OCI-M2 (cell line): ENCODE measurements around the gene RIPK1.
"Not testable (repeated sequence)": the region's sequence is repeated elsewhere in the genome, so short reads cannot be mapped to it uniquely, and the experiment has no call there.

Source experiments
- DNase-seq: peaks from one replicate; lab custom pipeline; 2025; ENCODE audit not compliant: unreplicated experiment; lab: John Stamatoyannopoulos, UW

RIPK1 gene

GRCh38 chr6:3133515-3133914 is 65.2 kb downstream of the RIPK1 start:
- DNase-seq: no peak

DNA sequence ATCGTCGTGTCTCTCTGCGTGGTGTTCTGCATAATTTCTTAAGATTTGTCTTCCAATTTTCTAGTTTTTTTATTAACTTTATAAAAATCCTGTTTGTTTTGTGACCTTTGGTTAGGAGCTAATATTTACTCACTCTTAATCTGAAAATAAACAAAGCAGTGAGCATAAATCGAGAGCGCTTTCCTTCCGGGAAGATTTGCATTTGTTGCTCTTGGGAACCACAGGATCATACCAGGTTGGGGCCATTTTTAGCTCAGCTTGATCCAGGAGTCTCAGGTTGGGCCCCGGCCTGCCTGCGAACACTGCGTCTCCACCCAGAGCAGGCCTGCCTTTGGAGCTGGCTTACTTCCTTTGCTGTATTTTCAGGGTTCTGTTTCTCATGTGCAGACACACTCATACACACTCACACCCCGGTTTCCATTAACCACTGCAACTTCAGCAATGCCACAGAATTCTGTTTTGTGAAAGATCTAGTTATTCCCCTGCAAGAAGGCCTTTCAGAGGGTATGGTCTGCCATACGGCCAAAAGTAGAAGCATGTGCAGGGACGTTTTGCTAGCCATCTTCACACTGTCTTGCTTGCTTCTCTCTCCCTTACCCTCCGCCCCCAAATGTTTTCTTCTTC is 67.5 kb downstream of the RIPK1 start:
- no peak for DNase-seq

GRCh38 chr6:3136292-3137011 is 68.2 kb downstream of the RIPK1 start:
- DNase-seq: no peak

DNA sequence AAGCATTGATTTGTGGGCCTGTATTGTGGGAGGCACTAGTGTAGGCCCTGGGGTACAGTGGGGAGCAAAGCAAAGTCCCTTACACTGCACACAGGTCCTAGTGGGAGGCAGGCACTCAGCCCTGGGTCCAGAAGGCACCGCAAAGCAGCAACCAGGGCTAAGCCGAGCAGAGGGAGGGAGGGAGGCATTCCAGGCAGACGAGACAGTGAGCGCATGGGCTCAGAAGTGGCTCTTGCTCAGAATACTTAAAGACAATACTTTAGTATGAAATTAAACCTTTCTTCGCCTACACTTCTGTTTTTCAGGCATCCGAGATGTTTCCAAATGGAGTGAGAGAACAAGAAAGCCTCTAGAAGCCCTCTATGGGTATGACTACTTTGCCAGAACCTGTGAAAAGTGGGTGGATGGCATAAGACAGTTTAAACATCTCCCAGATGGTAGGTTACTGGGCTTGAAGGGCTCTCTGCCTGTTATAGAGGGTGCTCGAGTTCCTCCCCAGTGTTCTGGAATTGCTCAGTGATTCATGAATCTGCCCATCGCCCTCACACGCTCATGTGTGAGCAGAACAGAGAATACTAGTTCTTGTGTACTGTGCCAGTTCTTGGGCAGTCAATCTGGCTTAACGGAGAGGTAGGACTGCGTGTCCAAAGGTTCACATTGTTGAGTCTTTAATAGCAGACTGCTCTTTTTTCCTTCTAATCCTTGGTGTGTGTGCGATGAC is 68.9 kb downstream of the RIPK1 start:
- no peak for DNase-seq

DNA sequence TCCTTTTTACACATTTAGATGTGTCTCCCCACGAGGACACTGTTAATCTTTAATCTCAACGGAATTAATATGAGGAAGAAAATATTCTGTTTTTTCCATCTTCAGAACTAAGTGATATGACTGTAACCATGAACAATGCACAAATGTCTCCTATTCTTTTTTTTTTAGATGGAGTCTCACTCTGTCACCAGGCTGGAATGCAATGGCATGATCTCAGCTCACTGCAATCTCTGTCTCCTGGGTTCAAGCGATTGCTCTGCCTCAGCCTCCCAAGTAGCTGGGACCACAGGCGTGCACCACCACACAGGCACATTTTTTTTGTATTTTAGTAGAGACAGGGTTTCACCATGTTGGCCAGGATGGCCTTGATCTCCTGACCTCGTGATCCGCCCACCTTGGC is 69.6 kb downstream of the RIPK1 start:
- DNase-seq: not testable (repeated sequence)

GRCh38 chr6:3138341-3138740 is 70.0 kb downstream of the RIPK1 start:
- DNase-seq: no peak

DNA sequence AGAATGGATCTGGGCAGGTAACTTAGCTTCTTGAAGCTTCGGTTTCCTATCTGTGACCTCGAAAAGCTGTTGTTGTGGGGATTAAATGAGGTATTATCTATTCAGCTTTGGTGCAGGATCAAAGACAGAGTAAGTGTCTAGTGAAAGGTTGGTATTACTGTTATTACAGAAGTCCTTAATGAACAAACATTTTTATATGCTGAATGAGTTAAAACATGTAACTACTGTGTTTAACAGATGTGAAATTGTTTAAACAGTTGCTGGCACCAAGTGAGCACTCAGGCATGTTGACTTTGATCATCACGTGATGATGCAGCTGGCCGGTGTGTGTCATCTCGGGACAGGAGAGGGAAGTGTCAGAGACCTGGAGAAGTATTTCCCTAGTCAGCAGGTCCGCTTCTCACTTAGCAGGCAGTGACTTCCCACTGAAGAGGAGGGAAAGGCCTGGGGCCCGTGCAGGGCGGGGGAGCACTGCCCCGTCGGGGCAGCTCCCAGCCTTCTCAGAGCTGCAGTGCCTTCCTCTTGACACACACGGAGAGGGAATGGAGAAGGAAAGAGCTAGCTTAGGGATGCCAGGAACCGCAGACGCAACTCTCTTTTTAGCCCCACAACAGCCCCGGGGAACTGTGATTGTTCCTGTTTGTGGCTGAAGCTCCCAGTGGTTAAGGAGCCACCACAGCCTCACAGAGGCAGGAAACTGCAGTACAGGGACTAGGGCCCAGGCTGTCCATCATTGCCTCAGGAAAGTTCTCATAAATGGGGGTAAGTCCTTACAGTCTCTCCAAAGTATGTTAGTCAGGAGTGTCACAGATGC is 71.0 kb downstream of the RIPK1 start:
- no peak for DNase-seq

DNA sequence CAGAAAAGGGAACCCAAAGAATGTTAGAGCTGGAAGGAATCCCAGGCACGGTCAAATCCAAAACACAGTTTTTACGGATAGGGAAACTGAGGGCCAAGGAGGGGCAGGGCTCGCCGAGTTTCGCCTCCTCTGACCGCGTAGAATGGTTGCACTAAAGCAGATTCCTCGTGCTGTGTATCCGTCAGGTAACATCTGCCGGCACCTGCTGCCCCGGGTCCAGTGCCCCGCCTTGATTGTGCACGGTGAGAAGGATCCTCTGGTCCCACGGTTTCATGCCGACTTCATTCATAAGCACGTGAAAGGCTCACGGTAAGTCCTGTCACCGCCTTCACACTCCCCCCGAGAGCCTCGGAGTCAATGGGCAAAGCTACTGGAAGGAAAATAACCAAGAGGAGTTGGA is 71.9 kb downstream of the RIPK1 start:
- no peak for DNase-seq

- DNase-seq: no peak
Observed at GRCh38 chr6:3142536-3142935, 74.2 kb downstream of the RIPK1 start.

GRCh38 chr6:3143158-3143557 is 74.9 kb downstream of the RIPK1 start:
- DNase-seq: no peak

GRCh38 chr6:3144571-3144970 is 76.3 kb downstream of the RIPK1 start:
- no peak for DNase-seq

- no peak for DNase-seq
Observed at GRCh38 chr6:3147914-3148757, 79.8 kb downstream of the RIPK1 start.

DNA sequence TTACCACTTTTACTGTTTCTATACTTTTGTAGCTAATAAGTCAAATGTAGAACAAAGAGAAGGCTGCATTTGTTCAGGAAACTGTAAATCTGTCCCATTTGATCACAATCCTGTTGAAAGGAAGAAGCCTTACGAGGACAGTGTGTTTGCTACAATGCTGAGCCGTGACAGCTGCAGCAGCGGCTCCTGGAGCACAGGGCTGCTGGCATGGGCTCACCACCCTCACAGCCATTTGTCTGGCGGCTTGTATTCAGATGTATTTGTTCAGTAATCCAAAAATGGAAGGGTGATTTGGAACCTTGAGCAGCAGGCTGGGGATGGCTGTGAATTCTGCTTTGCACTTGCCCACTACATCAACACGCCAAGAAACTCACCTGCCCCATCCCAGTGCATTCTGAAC is 83.4 kb downstream of the RIPK1 start:
- no peak for DNase-seq

DNA sequence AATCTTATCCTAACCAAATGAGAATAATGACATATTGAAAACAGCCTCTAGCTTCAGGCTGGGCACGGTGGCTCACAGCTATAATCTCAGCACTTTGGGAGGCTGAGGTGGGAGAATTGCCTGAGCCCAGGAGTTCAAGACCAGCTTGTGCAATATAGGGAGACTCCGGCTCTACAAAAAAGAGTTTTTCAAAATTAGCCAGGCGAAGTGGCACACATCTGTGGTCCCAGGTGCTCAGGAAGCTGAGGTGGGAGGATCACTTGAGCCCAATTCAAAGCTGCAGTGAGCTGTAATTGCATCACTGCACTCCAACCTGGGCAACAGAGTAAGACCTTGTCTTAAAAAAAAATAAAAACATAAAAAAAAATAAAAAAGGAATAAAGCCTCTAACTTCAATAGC is 84.4 kb downstream of the RIPK1 start:
- no peak for DNase-seq

- DNase-seq: not testable (repeated sequence)
Observed at GRCh38 chr6:3155416-3155815, 87.1 kb downstream of the RIPK1 start.

GRCh38 chr6:3156184-3157130 is 88.2 kb downstream of the RIPK1 start:
- not testable (repeated sequence) for DNase-seq

GRCh38 chr6:3157131-3157933 is 89.0 kb downstream of the RIPK1 start, which contains the start of gene TUBB2A:
TUBB2A (minus strand) TSS chr6:3157544; CDS start chr6:3157463, 81 bp downstream.
- no peak for DNase-seq
